GM21717 (cell line): Measurements from ENCODE around the gene RAB15.

Experiments
- ATAC-seq: cut with Tn5 transposase; IDR thresholded peaks from one replicate; pipeline ENCODE4 v1.9.1; 2021; ENCODE audit warnings: mild to moderate bottlenecking, moderate library complexity; ENCODE audit not compliant: unreplicated experiment

RAB15 gene

GRCh38 chr14:64956697-64957406 is 15.3 kb downstream of the RAB15 start:
- no peak for ATAC-seq

- no peak for ATAC-seq
Observed at GRCh38 chr14:64955297-64955696, 16.8 kb downstream of the RAB15 start.

- no peak for ATAC-seq
Observed at GRCh38 chr14:64954491-64955240, 17.5 kb downstream of the RAB15 start.

- ATAC-seq, result no peak
Observed at GRCh38 chr14:64953661-64954060, 18.5 kb downstream of the RAB15 start.

GRCh38 chr14:64953310-64953654 is 18.9 kb downstream of the RAB15 start:
- ATAC-seq, result no peak

- no peak for ATAC-seq
Observed at GRCh38 chr14:64952598-64953309, 19.4 kb downstream of the RAB15 start.

GRCh38 chr14:64951724-64952123 is 20.4 kb downstream of the RAB15 start:
- no peak for ATAC-seq

GRCh38 chr14:64951291-64951690 is 20.8 kb downstream of the RAB15 start:
- no peak for ATAC-seq

- ATAC-seq, result no peak
Observed at GRCh38 chr14:64950889-64951288, 21.2 kb downstream of the RAB15 start.

- ATAC-seq, result no peak
Observed at GRCh38 chr14:64948612-64949210, 23.4 kb downstream of the RAB15 start.

- no peak for ATAC-seq
Observed at GRCh38 chr14:64947710-64948611, 24.2 kb downstream of the RAB15 start.

- no peak for ATAC-seq
Observed at GRCh38 chr14:64946310-64947045, 25.7 kb downstream of the RAB15 start.

- ATAC-seq, result no peak
Observed at GRCh38 chr14:64945431-64946178, 26.5 kb downstream of the RAB15 start.

- ATAC-seq, result no peak
Observed at GRCh38 chr14:64944861-64945260, 27.3 kb downstream of the RAB15 start.

GRCh38 chr14:64944041-64944440 is 28.1 kb downstream of the RAB15 start:
- no peak for ATAC-seq

GRCh38 chr14:64943556-64943955 is 28.6 kb downstream of the RAB15 start:
- no peak for ATAC-seq

- ATAC-seq, result no peak
Observed at GRCh38 chr14:64942531-64943111, 29.5 kb downstream of the RAB15 start, which contains the start of gene GPX2. Gene GPX2, minus strand, starts transcription at chr14:64942745. Its CDS starts 19 bp downstream, at chr14:64942726.

GRCh38 chr14:64940336-64940910 is 31.7 kb downstream of the RAB15 start:
- ATAC-seq, result no peak
